NCI-H2171 treated with DMSO at 0.1 percent for 48 hours (cell line): ENCODE results near the gene PKMYT1.

ENCODE experiments used
- DNase-seq: peaks from one replicate; lab custom pipeline; 2025; lab: John Stamatoyannopoulos, UW

The PKMYT1 gene

DNA sequence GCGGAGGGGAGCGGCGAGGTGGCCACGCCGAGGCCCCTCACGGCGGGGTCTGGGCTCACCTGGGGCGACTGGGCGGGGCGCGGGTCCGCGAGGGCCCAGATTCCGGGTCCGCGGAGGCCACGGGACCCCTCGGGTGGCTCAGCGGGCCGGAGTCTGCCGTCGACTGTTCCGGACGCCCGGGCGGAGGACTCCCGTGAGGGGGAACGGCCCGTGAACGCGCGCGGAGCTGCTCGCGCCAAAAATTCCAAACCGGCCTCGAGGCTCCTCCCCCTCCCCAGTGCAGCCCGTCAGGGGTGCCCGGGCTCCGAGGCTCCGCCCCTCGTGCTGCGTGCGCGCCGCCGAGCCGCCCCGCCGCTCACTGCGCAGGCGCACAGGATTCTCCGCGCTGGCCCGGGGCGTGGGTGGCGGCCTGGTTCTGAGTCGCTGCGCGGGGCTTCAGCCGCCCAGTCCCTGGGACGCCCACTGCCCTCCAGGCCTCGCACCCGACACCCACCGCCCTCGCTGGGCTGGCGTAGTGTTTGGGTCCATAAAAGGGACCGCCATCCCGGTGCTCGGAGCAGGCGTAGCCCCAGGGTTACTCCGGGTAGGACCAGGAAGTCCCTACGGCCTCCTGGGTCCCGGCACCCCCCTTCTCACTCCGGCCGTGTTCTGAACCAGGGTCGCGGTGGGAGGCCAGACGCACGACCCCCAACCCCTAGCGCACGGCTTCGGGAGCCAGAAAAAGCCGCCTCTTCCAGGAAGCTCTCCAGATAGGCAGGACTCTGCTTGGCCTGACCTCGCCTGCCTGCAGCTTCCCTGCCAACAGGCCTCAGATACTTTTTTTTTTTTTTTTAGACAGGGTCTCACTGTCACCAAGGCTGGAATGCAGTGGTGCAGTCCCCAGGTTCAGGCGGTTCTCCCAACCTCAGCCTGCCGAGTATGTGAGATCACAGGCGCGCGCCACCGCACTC lies at the start of gene PKMYT1:
Gene PKMYT1 (minus strand): TSS at position 220 of the 950 bp plus-strand sequence. CDS start 789 bp downstream, outside the sequence.
- peak; percentile 83 for DNase-seq

DNA sequence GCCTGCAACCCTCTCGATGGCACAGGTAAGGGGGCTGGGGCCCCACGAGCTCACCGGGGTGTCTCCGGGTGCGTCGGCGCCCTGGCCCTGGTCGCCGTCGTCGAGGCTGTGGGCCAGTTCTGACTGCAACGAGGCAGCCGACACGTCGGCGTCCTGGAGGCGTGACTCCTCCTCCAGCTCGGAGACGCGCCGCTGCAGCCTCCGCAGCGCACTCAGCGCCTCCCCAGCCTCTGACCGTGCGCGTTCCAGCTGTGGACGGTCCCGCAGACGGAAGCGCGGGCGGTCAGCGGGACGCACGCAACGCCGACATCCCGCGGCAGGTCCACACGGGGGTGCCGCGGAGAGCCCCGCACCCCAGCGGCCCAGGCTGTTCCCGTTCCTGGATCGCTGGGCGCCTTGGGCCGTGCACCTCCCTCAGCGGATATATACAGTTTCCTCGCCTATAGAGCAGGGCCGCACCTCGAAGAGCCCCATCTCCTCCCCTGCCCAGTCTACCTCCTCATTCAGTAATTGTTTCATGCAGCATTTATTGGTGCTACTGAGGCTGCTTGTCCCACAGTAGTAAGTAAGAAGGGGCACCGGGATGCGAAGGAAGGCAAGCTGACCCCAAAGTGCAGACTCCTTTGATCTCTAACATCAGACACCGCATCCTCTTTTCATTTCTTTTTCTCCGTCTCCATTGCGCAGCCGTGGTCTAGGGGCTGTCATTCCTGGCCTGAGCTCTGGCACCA lies 49.4 kb upstream of the PKMYT1 start:
- DNase-seq, result no peak

DNA sequence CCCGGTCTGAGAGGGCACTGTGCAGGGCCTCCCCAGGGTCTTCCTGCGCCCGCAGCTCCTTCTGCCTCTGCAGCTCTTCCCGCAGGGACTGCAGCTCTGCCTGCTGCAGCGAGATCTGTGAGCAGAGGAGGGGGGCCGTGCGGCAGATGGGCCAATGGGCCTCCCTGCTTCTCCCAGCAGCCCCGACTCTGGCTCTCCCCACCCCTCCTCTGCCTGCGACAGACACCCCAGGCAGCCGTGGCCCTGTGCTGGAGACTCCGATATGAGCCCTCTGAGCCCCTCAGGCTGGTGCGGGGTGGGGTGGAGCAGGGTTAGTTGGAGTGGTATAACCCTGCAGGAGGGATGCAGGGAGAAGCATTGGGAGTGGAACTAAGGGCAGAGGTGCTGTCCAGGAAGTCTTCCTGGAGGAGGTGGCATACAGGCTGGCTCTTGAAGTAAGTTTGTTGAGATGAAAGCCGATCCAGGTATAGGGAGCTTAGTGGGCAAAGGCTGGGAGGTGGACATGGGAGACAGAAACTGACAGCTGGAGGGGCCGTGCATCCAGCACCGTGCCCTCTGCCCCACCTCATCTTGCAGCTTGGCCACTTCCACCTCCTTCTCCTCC lies 48.6 kb upstream of the PKMYT1 start:
- DNase-seq, result peak; percentile 76

DNA sequence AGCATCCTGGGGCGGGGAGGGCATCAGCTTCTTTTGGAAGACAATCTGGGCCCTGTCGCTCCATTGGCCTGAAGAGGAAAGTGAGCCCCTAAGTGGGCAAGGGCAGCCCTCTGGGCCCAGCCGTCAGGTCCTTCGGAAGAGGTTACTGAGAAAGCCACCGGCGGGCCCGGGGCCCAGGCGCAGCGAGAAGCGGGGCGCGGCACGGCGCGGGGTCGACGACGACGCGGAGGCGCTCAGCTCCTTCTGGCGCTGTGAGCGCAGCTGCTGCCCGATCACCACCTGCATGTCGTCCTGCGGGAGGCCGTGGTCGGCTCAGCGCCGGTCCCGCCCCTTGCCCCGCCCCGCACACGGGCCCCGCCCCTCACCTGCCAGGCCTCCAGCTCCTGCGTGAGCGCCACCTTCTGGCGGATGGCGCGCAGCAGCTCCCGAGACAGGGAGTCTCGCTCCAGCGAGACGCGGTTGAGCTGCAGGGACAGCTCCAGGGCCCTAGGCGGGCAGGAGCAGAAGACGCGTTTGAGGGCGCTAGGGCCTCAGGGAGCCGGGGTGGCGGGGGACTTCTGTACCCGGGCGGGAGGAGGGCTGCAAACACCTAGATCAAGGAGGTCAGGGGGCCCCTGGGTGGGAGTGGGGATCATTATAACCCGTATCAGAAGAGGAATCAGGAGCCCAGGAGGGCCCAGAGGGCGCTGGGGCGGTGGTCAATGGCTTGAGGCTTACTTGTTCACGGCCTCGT lies 47.9 kb upstream of the PKMYT1 start:
- peak; percentile 88 for DNase-seq

DNA sequence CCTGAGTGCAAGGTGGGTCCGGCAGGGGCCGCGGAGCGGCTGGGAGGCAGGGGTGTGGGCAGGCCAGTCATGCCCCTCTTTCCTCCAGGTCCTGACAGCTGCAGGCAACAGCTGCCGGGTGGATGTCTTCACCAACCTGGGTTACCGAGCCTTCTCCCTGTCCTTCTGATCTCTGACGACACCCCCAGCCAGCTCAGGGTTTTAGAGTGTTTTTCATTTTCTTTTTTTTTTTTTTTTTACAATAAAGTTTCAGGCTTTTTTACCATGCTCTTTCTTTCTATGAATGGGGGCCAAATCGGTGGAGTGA lies 47.2 kb upstream of the PKMYT1 start:
- DNase-seq, result no peak

DNA sequence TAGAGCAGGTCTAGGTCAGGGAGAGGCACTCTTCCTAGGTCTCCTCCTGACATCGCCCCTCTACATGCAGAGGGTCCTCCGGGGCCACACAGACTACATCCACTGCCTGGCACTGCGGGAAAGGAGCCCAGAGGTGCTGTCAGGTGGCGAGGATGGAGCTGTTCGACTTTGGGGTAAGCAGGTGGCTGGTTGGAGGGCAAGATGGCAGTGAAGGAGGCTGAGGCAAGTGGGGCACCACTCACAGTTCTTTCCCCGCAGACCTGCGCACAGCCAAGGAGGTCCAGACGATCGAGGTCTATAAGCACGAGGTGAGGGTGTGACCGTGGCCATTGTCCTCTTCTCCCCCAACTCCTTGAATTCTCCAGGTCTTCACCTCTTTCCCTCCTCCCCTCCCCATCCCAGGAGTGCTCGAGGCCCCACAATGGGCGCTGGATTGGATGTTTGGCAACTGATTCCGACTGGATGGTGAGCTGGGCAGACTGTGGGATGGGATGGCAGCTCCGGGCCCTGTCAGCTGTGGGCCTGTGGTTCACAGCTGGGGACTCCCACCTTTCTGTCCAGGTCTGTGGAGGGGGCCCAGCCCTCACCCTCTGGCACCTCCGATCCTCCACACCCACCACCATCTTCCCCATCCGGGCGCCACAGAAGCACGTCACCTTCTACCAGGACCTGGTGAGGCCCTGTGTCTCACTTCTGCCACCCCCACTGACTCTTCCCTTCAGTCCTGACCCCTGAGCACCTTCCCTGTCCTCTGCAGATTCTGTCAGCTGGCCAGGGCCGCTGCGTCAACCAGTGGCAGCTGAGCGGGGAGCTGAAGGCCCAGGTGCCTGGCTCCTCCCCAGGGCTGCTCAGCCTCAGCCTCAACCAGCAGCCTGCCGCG lies 46.6 kb upstream of the PKMYT1 start:
- no peak for DNase-seq

DNA sequence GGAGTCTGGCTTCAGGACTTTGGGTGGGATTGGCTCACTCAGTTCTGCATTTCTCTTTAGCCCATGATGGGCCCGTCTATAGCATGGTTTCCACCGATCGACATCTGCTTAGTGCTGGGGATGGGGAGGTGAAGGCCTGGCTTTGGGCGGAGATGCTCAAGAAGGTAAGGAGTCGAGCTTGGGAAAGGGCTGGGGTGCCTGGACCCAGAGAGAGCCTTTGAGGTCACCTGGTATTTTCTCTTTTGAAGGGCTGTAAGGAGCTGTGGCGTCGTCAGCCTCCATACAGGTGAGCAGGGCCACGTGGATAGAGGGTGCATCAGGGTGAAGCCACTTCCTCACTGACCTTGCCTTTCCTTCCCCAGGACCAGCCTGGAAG lies 45.7 kb upstream of the PKMYT1 start:
- DNase-seq, result no peak

DNA sequence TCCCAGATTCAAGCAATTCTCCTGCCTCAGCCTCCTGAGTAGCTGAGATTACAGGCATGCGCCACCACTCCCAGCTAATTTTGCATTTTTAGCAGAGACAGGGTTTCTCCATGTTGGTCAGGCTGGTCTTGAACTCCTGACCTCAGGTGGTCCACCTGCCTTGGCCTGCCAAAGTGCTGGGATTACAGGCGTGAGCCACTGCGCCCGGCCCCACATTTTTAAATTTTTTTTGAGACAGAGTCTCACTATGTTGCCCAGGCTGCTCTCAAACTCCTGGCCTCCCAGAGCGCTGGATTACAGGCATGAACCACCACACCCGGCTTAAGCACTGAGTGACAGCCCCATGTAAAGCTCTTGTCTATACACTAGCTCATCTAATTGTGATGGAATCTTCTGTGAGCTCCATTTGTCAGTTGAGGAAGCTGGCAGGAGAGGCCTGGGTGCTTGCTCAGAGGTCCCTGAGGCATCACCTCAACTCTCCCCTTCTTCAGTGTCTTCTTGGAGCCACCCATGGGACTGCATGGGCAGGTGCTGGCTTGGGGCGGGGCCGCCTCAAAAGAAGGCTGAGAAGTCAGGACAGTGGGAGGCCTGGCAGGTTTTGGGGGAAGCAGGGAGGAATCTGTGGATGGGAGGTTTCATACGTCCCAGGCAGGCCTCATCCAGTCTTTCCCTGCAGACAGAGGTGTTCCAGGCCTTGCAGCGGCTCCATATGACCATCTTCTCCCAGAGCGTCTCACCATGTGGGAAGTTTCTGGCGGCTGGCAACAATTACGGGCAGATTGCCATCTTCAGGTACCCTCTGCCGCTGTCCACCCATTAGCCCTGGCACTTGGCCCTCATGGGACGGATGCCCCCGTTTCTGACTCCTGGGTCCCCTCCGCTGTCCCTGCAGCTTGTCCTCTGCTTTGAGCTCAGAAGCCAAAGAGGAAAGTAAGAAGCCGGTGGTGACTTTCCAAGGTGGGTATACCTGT lies 45.1 kb upstream of the PKMYT1 start:
- no peak for DNase-seq

DNA sequence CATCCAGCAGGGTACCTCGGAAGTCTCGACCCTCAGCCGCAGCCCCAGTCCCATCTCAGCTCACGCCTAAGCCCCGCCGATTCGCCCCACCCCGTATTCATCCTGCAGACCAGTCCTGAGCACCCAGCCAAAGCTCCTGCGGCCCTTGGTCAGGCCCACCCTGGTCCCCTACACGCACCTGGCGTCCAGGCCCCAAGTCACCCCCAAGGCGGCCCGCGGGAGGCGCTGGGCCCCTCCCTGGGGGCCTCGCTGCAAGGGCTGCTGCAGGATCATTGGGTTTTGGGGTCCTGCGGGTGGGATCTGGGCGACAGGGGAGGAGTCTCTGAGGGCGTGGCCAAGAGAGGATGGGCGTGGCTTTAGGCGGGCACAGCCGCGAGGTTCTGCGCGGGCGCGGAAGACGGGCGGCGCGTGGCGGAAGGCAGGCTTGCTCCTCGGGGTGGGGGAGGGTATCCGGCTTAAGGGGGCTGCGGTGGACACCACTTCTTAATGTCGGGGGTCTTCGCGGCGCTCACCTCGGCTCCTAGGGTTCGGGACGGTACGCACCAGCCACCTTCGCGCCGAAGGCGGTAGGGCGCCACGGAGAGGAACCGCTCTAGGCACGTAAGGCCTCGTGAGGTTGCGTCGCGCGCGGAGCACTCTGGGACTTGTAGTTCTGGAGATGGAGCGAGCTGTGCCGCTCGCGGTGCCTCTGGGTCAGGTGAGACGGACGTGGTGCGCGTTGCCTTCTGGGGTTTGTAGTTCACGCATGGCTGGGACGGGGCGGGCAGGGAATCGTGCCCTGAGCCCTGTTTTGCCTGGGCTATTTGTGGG lies 43.6 kb upstream of the PKMYT1 start, which contains the start of the genes HCFC1R1 and THOC6:
Gene HCFC1R1 (minus strand): TSS at position 274 of the 810 bp plus-strand sequence. CDS start 1 bp downstream, at position 273.
Gene THOC6 (plus strand): TSS at position 367 of the 810 bp plus-strand sequence. CDS start 292 bp downstream, at position 659.
- DNase-seq, result peak; percentile 98

DNA sequence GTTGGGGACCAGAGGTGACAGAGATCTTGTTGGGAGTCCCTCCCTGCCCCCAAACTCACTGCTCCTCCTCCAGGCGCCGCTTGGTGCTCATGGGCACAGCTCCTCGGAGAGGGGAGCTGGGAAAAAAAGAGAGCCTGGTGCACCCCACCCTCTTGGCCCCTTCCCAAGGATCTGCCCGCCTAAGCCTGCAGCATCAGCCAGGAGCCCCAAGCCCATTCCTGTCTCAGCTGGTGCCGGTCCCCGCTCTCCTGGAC lies 43.1 kb upstream of the PKMYT1 start:
- DNase-seq, result peak; percentile 80

DNA sequence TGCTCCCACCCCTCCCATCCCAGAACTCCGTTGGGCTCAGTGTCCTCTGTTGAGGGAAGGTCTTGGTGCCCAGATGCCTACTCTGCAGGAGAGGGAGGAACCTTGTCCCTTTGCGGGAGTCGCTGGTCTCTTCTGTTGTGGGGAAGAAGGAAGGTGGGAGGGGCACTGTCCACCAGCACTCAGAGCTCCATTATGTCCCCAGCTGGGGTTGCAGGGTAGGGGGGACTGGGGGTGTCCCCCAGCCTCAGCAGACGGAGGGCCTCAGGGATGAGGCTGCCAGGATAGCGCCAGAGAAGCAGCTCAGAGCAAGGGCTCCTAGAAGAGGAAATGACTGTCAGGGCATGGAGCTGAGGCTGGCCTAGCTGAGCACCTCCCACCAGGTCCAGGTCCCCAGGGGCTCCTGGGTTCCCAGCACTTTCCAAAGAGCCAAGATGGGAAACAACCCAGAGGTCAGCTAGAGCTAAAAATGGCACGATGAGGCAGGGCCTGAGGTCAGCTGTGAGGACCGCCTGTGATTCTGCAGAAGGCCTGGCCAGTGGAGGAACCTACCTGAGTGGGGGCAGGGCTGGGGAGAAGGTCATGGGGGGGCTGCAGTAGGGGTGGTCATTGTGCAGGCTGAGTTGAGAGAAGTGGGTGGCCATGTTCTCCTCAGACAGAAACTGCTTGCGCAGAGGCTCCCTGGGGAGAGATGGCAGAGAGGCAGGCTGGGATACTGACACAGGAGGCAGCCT lies 42.6 kb upstream of the PKMYT1 start:
- DNase-seq, result peak; percentile 14

DNA sequence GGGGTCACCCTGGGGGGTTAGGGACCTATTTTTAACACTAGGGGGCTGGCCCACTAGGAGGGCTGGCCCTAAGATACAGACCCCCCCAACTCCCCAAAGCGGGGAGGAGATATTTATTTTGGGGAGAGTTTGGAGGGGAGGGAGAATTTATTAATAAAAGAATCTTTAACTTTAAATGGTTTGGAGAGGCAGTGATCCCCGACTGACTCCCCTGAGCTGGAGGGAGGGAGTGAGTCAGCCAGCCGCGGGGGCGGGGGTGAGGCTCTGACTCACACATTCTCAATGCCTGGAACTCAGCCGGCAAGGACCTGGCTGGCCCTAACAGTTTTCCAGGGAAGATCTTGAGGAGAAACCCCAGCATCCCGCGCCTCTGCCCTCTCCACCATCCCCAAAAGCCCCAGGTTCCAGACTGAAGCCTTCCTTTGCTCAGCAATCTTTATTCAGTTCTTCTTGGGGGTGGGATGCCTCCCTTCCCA lies 42.0 kb upstream of the PKMYT1 start:
- DNase-seq, result peak; percentile 32

DNA sequence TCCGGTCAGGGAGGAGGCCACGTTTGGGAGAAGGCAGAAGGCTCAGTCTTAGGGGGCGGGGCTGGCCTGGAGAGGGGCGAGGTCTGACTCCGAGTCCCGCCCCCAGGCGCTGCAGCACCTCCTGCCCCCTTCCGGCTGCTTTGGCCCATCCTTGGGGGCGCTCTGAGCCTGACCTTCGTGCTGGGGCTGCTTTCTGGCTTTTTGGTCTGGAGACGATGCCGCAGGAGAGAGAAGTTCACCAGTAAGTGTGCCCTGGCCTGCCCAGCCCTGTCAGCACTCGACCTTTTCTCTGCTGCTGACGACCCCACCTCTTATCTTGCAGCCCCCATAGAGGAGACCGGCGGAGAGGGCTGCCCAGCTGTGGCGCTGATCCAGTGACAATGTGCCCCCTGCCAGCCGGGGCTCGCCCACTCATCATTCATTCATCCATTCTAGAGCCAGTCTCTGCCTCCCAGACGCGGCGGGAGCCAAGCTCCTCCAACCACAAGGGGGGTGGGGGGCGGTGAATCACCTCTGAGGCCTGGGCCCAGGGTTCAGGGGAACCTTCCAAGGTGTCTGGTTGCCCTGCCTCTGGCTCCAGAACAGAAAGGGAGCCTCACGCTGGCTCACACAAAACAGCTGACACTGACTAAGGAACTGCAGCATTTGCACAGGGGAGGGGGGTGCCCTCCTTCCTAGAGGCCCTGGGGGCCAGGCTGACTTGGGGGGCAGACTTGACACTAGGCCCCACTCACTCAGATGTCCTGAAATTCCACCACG lies 41.4 kb upstream of the PKMYT1 start:
- DNase-seq, result peak; percentile 67

DNA sequence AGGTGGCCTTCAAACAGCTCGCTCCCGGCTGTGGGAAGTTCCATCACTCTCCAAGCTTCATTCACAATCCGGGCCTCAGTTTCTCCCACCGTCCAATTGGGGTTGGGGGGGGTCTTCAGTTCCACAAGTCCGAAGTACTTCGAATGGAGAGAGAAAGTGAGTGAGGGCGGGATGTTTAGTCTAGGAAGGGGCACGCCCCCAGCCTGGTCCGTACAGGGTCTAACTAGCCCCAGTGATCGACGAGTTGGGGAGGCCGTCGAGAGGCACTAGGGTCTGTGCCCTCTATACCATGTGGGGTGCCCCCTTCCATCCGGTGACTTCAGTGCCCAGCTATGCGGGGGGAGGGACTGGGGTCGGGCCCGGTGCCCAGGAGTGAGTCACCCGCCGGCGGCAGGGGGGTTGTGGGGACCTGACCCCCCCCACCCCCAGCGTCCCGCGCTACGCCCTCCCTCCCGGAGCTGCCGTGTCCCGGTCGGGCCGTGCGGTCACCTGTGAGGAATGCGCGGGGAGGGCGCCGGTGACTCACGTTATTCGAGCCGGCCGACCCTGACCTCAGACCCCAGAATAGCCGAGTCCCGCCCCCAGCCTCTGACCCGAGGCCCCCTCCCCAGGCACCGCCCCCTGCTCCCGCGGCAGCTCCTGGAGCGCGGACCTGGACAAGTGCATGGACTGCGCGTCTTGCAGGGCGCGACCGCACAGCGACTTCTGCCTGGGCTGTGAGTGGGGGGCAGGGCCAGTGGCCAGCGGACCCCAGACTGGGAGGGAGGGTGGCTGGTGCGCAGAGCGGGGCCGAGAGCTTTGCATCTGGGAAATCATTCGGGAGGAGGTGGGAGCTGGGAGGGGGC lies 40.6 kb upstream of the PKMYT1 start:
- DNase-seq, result no peak

DNA sequence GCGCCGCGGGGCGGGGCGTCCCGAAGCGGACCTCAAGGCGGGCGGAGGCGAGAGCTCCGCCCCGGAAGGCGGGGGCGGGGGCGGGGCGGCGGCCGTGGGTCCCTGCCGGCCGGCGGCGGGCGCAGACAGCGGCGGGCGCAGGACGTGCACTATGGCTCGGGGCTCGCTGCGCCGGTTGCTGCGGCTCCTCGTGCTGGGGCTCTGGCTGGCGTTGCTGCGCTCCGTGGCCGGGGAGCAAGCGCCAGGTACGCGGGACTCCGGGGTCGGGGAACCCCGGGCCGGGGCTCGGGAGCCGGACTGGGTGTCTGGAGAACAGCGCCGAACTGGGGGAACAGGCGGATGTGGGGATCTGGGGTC lies 40.0 kb upstream of the PKMYT1 start, which contains the start of gene TNFRSF12A:
Gene TNFRSF12A (plus strand): TSS at position 122 of the 357 bp plus-strand sequence. CDS start 30 bp downstream, at position 152.
- peak; percentile 64 for DNase-seq

DNA sequence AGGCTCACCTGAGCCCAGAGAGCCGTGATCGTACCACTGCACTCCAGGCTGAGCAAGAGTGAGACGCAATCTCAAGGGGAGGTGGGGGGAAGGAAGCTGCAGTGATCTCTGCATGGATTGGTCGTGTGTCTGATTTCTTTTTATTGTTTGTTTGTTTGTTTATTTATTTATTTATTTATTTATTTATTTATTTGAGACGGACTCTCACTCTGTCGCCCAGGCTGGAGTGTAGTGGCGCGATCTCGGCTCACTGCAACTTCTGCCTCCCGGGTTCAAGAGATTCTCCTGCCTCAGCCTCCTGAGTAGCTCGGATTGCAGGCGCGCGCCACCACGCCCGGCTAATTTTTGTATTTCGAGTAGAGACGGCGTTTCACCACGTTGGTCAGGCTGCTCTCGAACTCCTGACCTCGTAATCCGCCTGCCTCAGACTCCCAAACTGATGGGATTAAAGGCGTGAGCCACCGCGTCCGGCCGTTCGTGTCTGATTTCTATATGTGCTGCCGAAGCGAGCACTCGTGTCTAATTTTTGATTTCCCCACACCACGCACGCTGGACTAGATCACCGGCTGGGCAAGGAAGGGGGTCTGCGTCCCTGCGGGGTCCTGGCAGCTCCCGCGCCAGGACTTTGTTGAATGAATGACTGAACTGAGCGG lies 39.5 kb upstream of the PKMYT1 start:
- no peak for DNase-seq
